ENCODE measurements around the gene CTU2. TPM values are rescaled to one million over a fixed set of nuclear protein-coding genes. Genes with fewer than 3 reads are reported as not detected.
A peak's percentile ranks its signal among the peaks of the same experiment; 100 is the strongest.

The CTU2 gene
- total RNA-seq, 4 donors from 2014 or later, result 2.8 to 5.6 (median 4.2) TPM; not detected in 1

DNA sequence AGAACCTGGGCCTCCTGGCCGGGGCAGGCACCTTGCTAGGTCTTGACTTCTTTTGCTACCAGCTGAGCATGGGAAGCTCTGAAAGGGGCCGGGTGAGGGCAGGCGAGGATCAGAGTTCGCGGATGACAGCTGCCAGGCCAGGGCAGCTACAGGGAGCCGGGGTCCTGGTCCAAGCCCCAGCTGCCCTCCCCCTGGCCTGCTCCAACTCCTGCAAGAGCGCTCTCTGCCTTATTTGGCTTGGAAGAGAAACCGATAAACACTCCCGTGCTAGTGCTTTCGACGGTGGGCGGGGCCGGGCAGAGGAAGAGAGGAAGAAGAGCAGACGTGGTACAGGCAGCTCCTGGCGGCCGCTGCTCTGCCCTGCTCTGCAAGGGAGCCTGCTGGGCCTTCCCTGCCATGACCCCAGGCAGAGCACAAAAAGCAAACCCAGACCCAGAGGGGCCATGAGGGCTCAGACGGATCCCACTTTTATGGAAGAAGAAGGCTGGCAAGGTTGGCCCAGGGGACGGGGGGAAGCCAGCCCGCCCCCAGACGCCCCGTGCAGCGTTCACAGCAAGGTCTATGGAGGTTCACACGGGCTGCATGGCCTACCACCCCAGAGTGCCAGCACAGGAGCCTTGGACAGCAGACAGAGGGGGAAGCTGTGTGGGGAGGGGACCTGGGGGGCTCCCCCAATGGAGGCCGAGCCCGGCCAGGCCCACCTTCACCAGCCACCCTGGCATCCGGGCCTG is 53.1 kb downstream of the CTU2 start:
- Histone ChIP-seq H3K36me3 (no peaks in the 10 kb centered on the region), H3K4me1 (peaks cover 31 to 63% (median 60%) of the 10 kb centered on the region in 4 donors), H3K27me3 (no peaks in the 10 kb centered on the region), H3K9me3 (no peaks in the 10 kb centered on the region), H3K27ac (peak overlapping the region; percentile 72 to 89 (median 86)), H3K4me3 (peak overlapping the region in 2 of 4 donors; percentile 13 to 16)
- peak; percentile 85 for DNase-seq
- in situ Hi-C loops (cut with MboI; ENCODE audit: low pct_ligation_motif_present in 1 of 4, low pct_unique_long_range_greater_than_20kb in 1 of 4, low sequenced_read_pairs in 3 of 4), result no loop called here
- intact Hi-C loops (cut with DNase I; ENCODE audit: low total_unique reads), result no loop called here
- WGBS, 2 donors (ENCODE audit: low coverage in 1 of 2), result 44% methylated on average over 26 of the region's 26 CpGs; no CpG with 5 or more reads in 1 of the 2 donors
- TF ChIP-seq, protein P1, sequence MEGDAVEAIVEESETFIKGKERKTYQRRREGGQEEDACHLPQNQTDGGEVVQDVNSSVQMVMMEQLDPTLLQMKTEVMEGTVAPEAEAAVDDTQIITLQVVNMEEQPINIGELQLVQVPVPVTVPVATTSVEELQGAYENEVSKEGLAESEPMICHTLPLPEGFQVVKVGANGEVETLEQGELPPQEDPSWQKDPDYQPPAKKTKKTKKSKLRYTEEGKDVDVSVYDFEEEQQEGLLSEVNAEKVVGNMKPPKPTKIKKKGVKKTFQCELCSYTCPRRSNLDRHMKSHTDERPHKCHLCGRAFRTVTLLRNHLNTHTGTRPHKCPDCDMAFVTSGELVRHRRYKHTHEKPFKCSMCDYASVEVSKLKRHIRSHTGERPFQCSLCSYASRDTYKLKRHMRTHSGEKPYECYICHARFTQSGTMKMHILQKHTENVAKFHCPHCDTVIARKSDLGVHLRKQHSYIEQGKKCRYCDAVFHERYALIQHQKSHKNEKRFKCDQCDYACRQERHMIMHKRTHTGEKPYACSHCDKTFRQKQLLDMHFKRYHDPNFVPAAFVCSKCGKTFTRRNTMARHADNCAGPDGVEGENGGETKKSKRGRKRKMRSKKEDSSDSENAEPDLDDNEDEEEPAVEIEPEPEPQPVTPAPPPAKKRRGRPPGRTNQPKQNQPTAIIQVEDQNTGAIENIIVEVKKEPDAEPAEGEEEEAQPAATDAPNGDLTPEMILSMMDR (IDR thresholded peaks at IDR 0.05), result peak in 3 of 5 experiments; percentile 17 to 38 (median 35)
- TF ChIP-seq POLR2A (IDR thresholded peaks at IDR 0.05), result peak; percentile 27
- peak; percentile 62 to 82 (median 73) for TF ChIP-seq POLR2AphosphoS5 (IDR thresholded peaks at IDR 0.05)
- no peak for TF ChIP-seq EP300 (IDR thresholded peaks at IDR 0.05; ENCODE audit: low read depth)

DNA sequence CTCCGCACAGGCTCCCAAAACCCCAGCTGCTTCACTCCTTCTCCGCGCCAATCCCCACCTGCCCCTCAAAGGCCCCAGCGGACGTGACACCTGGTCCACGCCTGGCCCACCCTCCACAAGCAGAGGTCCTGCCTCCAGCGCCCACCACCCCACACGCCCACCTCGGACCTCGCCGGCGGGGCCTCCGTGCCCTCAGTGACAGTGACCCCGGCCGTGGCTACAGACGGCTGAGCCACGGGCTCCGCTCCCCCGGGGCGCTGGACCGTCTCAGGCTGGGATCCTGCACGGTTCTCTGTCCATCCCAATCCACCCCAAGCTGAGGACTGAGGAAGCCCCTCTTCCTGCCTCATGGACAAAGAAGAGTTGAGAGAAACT is 53.7 kb downstream of the CTU2 start:
- H3K27me3 ChIP-seq, result no peaks in the 10 kb centered on the region
- peak overlapping the region; percentile 72 to 89 (median 86) for H3K27ac ChIP-seq
- intact Hi-C loops (cut with DNase I; ENCODE audit: low total_unique reads), result no loop called here
- H3K4me1 ChIP-seq, result peaks cover 31 to 63% (median 57%) of the 10 kb centered on the region in 4 donors
- no peaks in the 10 kb centered on the region for H3K9me3 ChIP-seq
- no peak for TF ChIP-seq EP300 (IDR thresholded peaks at IDR 0.05; ENCODE audit: low read depth)
- TF ChIP-seq POLR2A (IDR thresholded peaks at IDR 0.05), result no peak
- TF ChIP-seq, protein P1 (IDR thresholded peaks at IDR 0.05), result no peak
- no peak for TF ChIP-seq POLR2AphosphoS5 (IDR thresholded peaks at IDR 0.05)
- peak overlapping the region in 1 of 4 donors; percentile 16 for H3K4me3 ChIP-seq
- H3K36me3 ChIP-seq, result no peaks in the 10 kb centered on the region
- in situ Hi-C loops (cut with MboI; ENCODE audit: low pct_ligation_motif_present in 1 of 4, low pct_unique_long_range_greater_than_20kb in 1 of 4, low sequenced_read_pairs in 3 of 4), result no loop called here
- no peak for DNase-seq
- WGBS, 2 donors (ENCODE audit: low coverage in 1 of 2), result 89% methylated on average over 21 of the region's 22 CpGs; no CpG with 5 or more reads in 1 of the 2 donors

DNA sequence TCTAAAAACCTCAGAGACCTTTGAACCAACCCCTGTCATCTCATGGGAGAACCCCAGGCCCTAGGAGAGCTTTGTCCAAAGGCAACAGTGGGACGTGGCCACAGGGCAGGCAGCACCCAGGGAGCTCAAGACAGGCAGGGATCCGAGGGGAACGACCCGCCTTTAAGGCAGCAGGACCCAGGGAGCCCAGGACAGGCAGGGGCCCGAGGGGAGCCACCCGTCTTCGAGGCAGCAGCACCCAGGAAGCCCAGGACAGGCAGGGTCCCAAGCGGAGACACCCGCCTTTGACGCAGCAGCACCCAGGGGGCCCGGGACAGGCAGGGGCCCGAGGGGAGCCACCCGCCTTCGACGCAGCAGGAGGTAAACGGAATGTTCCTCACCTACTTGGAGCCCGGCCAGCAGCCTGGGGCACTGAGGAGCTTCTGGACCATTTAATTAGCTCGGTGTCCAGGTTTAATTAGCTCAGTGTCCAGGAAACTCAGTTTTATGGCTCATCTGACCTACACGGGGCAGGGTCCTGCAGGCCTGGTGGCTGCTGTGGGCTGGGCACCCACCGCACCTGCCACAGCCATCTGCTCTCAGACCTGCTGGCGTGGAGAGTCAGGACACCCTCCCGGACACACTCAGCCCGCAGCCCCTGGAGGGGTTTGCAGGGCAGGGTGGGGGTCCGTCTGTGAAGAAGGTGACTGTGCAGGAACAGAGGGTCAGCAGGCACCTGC is 54.3 kb downstream of the CTU2 start:
- in situ Hi-C loops (cut with MboI; ENCODE audit: low pct_ligation_motif_present in 1 of 4, low pct_unique_long_range_greater_than_20kb in 1 of 4, low sequenced_read_pairs in 3 of 4), result no loop called here
- no peaks in the 10 kb centered on the region for H3K9me3 ChIP-seq
- intact Hi-C loops (cut with DNase I; ENCODE audit: low total_unique reads), result no loop called here
- H3K36me3 ChIP-seq, result no peaks in the 10 kb centered on the region
- no peak overlapping the region for H3K4me3 ChIP-seq
- peak; percentile 77 for DNase-seq
- TF ChIP-seq, protein P1 (IDR thresholded peaks at IDR 0.05), result peak in 1 of 5 experiments; percentile 32
- TF ChIP-seq POLR2A (IDR thresholded peaks at IDR 0.05) (no peak), EP300 (IDR thresholded peaks at IDR 0.05; ENCODE audit: low read depth) (no peak), POLR2AphosphoS5 (IDR thresholded peaks at IDR 0.05) (peak in 2 of 3 donors; percentile 49 to 73)
- H3K27ac ChIP-seq, result peak overlapping the region; percentile 72 to 89 (median 86)
- WGBS, 2 donors (ENCODE audit: low coverage in 1 of 2), result 39% methylated on average over 21 of the region's 24 CpGs; no CpG with 5 or more reads in 1 of the 2 donors
- no peaks in the 10 kb centered on the region for H3K27me3 ChIP-seq
- H3K4me1 ChIP-seq, result peaks cover 31 to 63% (median 54%) of the 10 kb centered on the region in 4 donors

DNA sequence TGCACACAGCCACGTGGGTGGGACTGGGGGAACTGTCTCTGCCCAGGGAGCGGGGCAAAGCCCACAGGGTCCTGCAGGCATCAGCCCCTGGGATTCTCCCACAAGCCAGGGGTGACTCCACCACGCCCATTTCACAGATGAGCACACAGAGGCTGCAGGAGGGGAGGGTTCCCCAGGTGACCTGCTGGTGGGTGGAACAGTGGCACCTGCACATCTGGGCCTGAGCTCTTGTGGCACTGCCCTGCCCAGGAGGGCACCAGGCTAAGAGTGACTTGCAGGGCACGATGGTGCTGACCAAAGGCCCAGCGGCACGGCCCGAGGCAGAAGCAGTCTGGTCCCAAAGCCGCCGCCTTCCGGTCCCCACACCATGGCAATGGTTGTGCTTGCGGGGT is 54.8 kb downstream of the CTU2 start:
- no peak for DNase-seq
- in situ Hi-C loops (cut with MboI; ENCODE audit: low pct_ligation_motif_present in 1 of 4, low pct_unique_long_range_greater_than_20kb in 1 of 4, low sequenced_read_pairs in 3 of 4), result no loop called here

More for the DNA sequence above, 54.8 kb downstream of the CTU2 start:
- Histone ChIP-seq H3K9me3 (no peaks in the 10 kb centered on the region), H3K4me1 (peaks cover 31 to 63% (median 52%) of the 10 kb centered on the region in 4 donors), H3K36me3 (no peaks in the 10 kb centered on the region), H3K27me3 (no peaks in the 10 kb centered on the region), H3K27ac (peak overlapping the region; percentile 72 to 89 (median 86)), H3K4me3 (no peak overlapping the region)
- no peak for TF ChIP-seq POLR2A (IDR thresholded peaks at IDR 0.05)
- TF ChIP-seq, protein P1 (IDR thresholded peaks at IDR 0.05), result no peak
- TF ChIP-seq EP300 (IDR thresholded peaks at IDR 0.05; ENCODE audit: low read depth), result no peak
- no peak for TF ChIP-seq POLR2AphosphoS5 (IDR thresholded peaks at IDR 0.05)
- intact Hi-C loops (cut with DNase I; ENCODE audit: low total_unique reads), result no loop called here
- WGBS, 2 donors (ENCODE audit: low coverage in 1 of 2), result 84% methylated on average over 9 of the region's 11 CpGs; no CpG with 5 or more reads in 1 of the 2 donors

Measured in transverse colon (tissue), 4 donors.